ENCODE results near the gene THSD1. TPM values are rescaled to one million over a fixed set of nuclear protein-coding genes. Genes with fewer than 3 reads are reported as not detected.

The THSD1 gene
- total and polyA plus RNA-seq, 10 of the 15 experiments (the other 5 are each of a cell fraction or from before 2014, with no cell fraction given) = 0.03 to 0.20 (median 0.13) TPM; not detected in 2

GRCh38 chr13:52454820-52455676 lies 49.1 kb upstream of the THSD1 start, which contains the start of gene CKAP2 (continued):
- TF ChIP-seq CTCF (IDR thresholded peaks at IDR 0.05 in 2 of 3, conservative IDR thresholded peaks at IDR 0.05 in 1 of 3; ENCODE audit: control insufficient read depth in 2 of 3, extremely low read depth in 1 of 3, insufficient read depth in 1 of 3, low read depth in 3 of 3, low read length in 3 of 3) = peak in 1 of 3 experiments; percentile 21; a peak in 1 of 6 replicates
- peak; percentile 34; the same call in 1 of the 2 replicates for TF ChIP-seq BACH1 (IDR thresholded peaks at IDR 0.05; ENCODE audit: borderline replicate concordance)
- peak; percentile 61 for TF ChIP-seq FOXM1 (IDR thresholded peaks at IDR 0.05; ENCODE audit: low read depth, low read length)
- TF ChIP-seq IKZF2 (IDR thresholded peaks at IDR 0.05) = peak; percentile 79 to 85; a peak in 3 of 4 replicates
- peak; percentile 93 for TF ChIP-seq E2F4 (IDR thresholded peaks at IDR 0.05; ENCODE audit: low read depth, low read length)
- TF ChIP-seq ATF7 (IDR thresholded peaks at IDR 0.05; ENCODE audit: low read depth) = peak; percentile 63; the same call in 1 of the 2 replicates
- TF ChIP-seq IRF3 (IDR thresholded peaks at IDR 0.05) = 0 out of 2 replicates have a peak, but pooled peaks have one; percentile 59
- peak; percentile 91 for TF ChIP-seq CREB1 (IDR thresholded peaks at IDR 0.05; ENCODE audit: low read depth)
- TF ChIP-seq TBL1XR1 (IDR thresholded peaks at IDR 0.05; ENCODE audit: low read depth, low read length) = no peak
- peak; percentile 39; the same call in 1 of the 2 replicates for TF ChIP-seq ZNF687 (IDR thresholded peaks at IDR 0.05)
- TF ChIP-seq NBN (IDR thresholded peaks at IDR 0.05) = peak; percentile 73
- TF ChIP-seq MXI1 (IDR thresholded peaks at IDR 0.05; ENCODE audit: low read depth, low read length) = no peak; the same call in none of the 2 replicates
- TF ChIP-seq ZNF207 (IDR thresholded peaks at IDR 0.05; ENCODE audit: borderline replicate concordance) = no peak
- TF ChIP-seq SPI1 (IDR thresholded peaks at IDR 0.05; ENCODE audit: borderline replicate concordance, insufficient read depth, low read depth, low read length) = peak; percentile 61; the same call in 1 of the 2 replicates
- no peak for TF ChIP-seq ELK1 (IDR thresholded peaks at IDR 0.05; ENCODE audit: low read depth, low read length)
- TF ChIP-seq SMC3 (IDR thresholded peaks at IDR 0.05; ENCODE audit: borderline replicate concordance, low read length) = no peak
- 0 out of 2 replicates have a peak, but pooled peaks have one; percentile 77 for TF ChIP-seq WRNIP1 (IDR thresholded peaks at IDR 0.05; ENCODE audit: borderline replicate concordance, low read depth, low read length)
- peak; percentile 16; the same call in 1 of the 2 replicates for TF ChIP-seq EED (IDR thresholded peaks at IDR 0.05; ENCODE audit: low read depth)
- TF ChIP-seq YY1 (IDR thresholded peaks at IDR 0.05; ENCODE audit: low read depth, low read length) = peak; percentile 20; the same call in 1 of the 2 replicates
